Mucosa of stomach (tissue), 1 donor: ENCODE measurements around the gene SEC16A.

Source experiments
- H3K27me3 ChIP-seq: one replicate; pipeline ENCODE4 v1.7.0; 2013; ENCODE audit warnings: mild to moderate bottlenecking, low read length; ENCODE audit not compliant: control insufficient read depth, insufficient read depth
- H3K36me3 ChIP-seq: one replicate; pipeline ENCODE4 v1.7.0; 2013; ENCODE audit warnings: low read length; ENCODE audit not compliant: control insufficient read depth, insufficient read depth
- H3K4me1 ChIP-seq: one replicate; pipeline ENCODE4 v1.7.0; 2013; ENCODE audit warnings: mild to moderate bottlenecking, low read length; ENCODE audit not compliant: control insufficient read depth, insufficient read depth
- H3K4me3 ChIP-seq: one replicate; pipeline ENCODE4 v1.7.0; 2013; ENCODE audit warnings: low read length
- H3K9ac ChIP-seq: one replicate; pipeline ENCODE4 v1.7.0; 2013; ENCODE audit warnings: mild to moderate bottlenecking, low read length, moderate library complexity
- H3K9me3 ChIP-seq: one replicate; pipeline ENCODE4 v1.7.0; 2013; ENCODE audit warnings: mild to moderate bottlenecking, low read length, moderate library complexity; ENCODE audit not compliant: control insufficient read depth
- donor health status: Pancreatic carcinoma.

The SEC16A gene

GRCh38 chr9:136443687-136444086 lies 39.2 kb downstream of the SEC16A start:
- Histone ChIP-seq H3K4me3 (no peak overlapping the region), H3K27me3 (no peaks in the 10 kb centered on the region), H3K4me1 (peaks cover 10% of the 10 kb centered on the region), H3K36me3 (peaks cover 29% of the 10 kb centered on the region), H3K9me3 (no peaks in the 10 kb centered on the region), H3K9ac (no peak overlapping the region)

GRCh38 chr9:136443087-136443486 lies 39.8 kb downstream of the SEC16A start:
- H3K4me1 ChIP-seq = peaks cover 16% of the 10 kb centered on the region
- no peaks in the 10 kb centered on the region for H3K9me3 ChIP-seq
- H3K27me3 ChIP-seq = no peaks in the 10 kb centered on the region
- H3K36me3 ChIP-seq = peaks cover 29% of the 10 kb centered on the region
- no peak overlapping the region for H3K4me3 ChIP-seq
- H3K9ac ChIP-seq = no peak overlapping the region

- no peak overlapping the region for H3K4me3 ChIP-seq
- no peaks in the 10 kb centered on the region for H3K9me3 ChIP-seq
- H3K27me3 ChIP-seq = no peaks in the 10 kb centered on the region
- H3K9ac ChIP-seq = no peak overlapping the region
- H3K4me1 ChIP-seq = peaks cover 24% of the 10 kb centered on the region
- H3K36me3 ChIP-seq = peaks cover 25% of the 10 kb centered on the region
Measured at GRCh38 chr9:136442265-136442664, 40.6 kb downstream of the SEC16A start.

GRCh38 chr9:136441681-136442245 lies 41.1 kb downstream of the SEC16A start:
- H3K4me3 ChIP-seq = no peak overlapping the region
- no peaks in the 10 kb centered on the region for H3K9me3 ChIP-seq
- peaks cover 20% of the 10 kb centered on the region for H3K36me3 ChIP-seq
- no peak overlapping the region for H3K9ac ChIP-seq
- H3K4me1 ChIP-seq = peaks cover 28% of the 10 kb centered on the region
- no peaks in the 10 kb centered on the region for H3K27me3 ChIP-seq

- H3K36me3 ChIP-seq = peaks cover 17% of the 10 kb centered on the region
- no peak overlapping the region for H3K9ac ChIP-seq
- H3K4me1 ChIP-seq = peaks cover 28% of the 10 kb centered on the region
- no peaks in the 10 kb centered on the region for H3K9me3 ChIP-seq
- no peaks in the 10 kb centered on the region for H3K27me3 ChIP-seq
- no peak overlapping the region for H3K4me3 ChIP-seq
Measured at GRCh38 chr9:136441191-136441680, 41.6 kb downstream of the SEC16A start.

GRCh38 chr9:136439481-136440408 lies 43.1 kb downstream of the SEC16A start, which contains the start of gene INPP5E:
INPP5E (minus strand) TSS chr9:136439845; CDS start chr9:136439419, 426 bp downstream.
- Histone ChIP-seq H3K27me3 (no peaks in the 10 kb centered on the region), H3K9ac (peak within 1 kb of the TSS; percentile 72), H3K9me3 (no peaks in the 10 kb centered on the region), H3K4me3 (peak within 1 kb of the TSS; percentile 52), H3K36me3 (peaks cover 17% of the 10 kb centered on the region), H3K4me1 (peaks cover 28% of the 10 kb centered on the region)

- Histone ChIP-seq H3K4me1 (peaks cover 28% of the 10 kb centered on the region), H3K9ac (peak overlapping the region; percentile 72), H3K36me3 (peaks cover 17% of the 10 kb centered on the region), H3K4me3 (peak overlapping the region; percentile 52), H3K9me3 (no peaks in the 10 kb centered on the region), H3K27me3 (no peaks in the 10 kb centered on the region)
Measured at GRCh38 chr9:136438548-136439480, 44.0 kb downstream of the SEC16A start.

GRCh38 chr9:136437839-136438547 lies 44.8 kb downstream of the SEC16A start:
- peak overlapping the region; percentile 72 for H3K9ac ChIP-seq
- no peaks in the 10 kb centered on the region for H3K27me3 ChIP-seq
- no peaks in the 10 kb centered on the region for H3K9me3 ChIP-seq
- H3K36me3 ChIP-seq = peaks cover 17% of the 10 kb centered on the region
- peak overlapping the region; percentile 52 for H3K4me3 ChIP-seq
- H3K4me1 ChIP-seq = peaks cover 28% of the 10 kb centered on the region

GRCh38 chr9:136437430-136437829 lies 45.4 kb downstream of the SEC16A start:
- no peaks in the 10 kb centered on the region for H3K27me3 ChIP-seq
- peak overlapping the region; percentile 72 for H3K9ac ChIP-seq
- H3K9me3 ChIP-seq = no peaks in the 10 kb centered on the region
- peaks cover 28% of the 10 kb centered on the region for H3K4me1 ChIP-seq
- H3K4me3 ChIP-seq = no peak overlapping the region
- peaks cover 17% of the 10 kb centered on the region for H3K36me3 ChIP-seq

GRCh38 chr9:136436055-136436634 lies 46.7 kb downstream of the SEC16A start:
- H3K36me3 ChIP-seq = peaks cover 6% of the 10 kb centered on the region
- peaks cover 28% of the 10 kb centered on the region for H3K4me1 ChIP-seq
- H3K9ac ChIP-seq = no peak overlapping the region
- H3K4me3 ChIP-seq = no peak overlapping the region
- H3K9me3 ChIP-seq = no peaks in the 10 kb centered on the region
- no peaks in the 10 kb centered on the region for H3K27me3 ChIP-seq
